ENCODE data around the gene DMAC2.
"Not testable (repeated sequence)": the region's sequence is repeated elsewhere in the genome, so short reads cannot be mapped to it uniquely, and the experiment has no call there.

DMAC2 gene

GRCh38 chr19:41422456-41422855 lies 17.3 kb downstream of the DMAC2 start:
- DNase-seq (ENCODE audit: low spot score) = no peak

- DNase-seq (ENCODE audit: low spot score) = no peak
Observed at GRCh38 chr19:41421973-41422372, 17.7 kb downstream of the DMAC2 start.

GRCh38 chr19:41421314-41421713 lies 18.4 kb downstream of the DMAC2 start:
- DNase-seq (ENCODE audit: low spot score) = no peak

- no peak for DNase-seq (ENCODE audit: low spot score)
Observed at GRCh38 chr19:41420101-41420880, 19.4 kb downstream of the DMAC2 start.

GRCh38 chr19:41416194-41416674 lies 23.5 kb downstream of the DMAC2 start:
- no peak for DNase-seq (ENCODE audit: low spot score)

- no peak for DNase-seq (ENCODE audit: low spot score)
Observed at GRCh38 chr19:41415154-41415571, 24.5 kb downstream of the DMAC2 start.

GRCh38 chr19:41414461-41414860 lies 25.3 kb downstream of the DMAC2 start:
- DNase-seq (ENCODE audit: low spot score) = no peak

GRCh38 chr19:41413947-41414346 lies 25.8 kb downstream of the DMAC2 start:
- DNase-seq (ENCODE audit: low spot score) = no peak

GRCh38 chr19:41412953-41413352 lies 26.8 kb downstream of the DMAC2 start:
- DNase-seq (ENCODE audit: low spot score) = no peak

GRCh38 chr19:41411968-41412265 lies 27.8 kb downstream of the DMAC2 start:
- no peak for DNase-seq (ENCODE audit: low spot score)

- DNase-seq (ENCODE audit: low spot score) = no peak
Observed at GRCh38 chr19:41411100-41411967, 28.4 kb downstream of the DMAC2 start.

- no peak for DNase-seq (ENCODE audit: low spot score)
Observed at GRCh38 chr19:41410336-41411054, 29.2 kb downstream of the DMAC2 start.

- DNase-seq (ENCODE audit: low spot score) = no peak
Observed at GRCh38 chr19:41409288-41409687, 30.4 kb downstream of the DMAC2 start.

- DNase-seq (ENCODE audit: low spot score) = not testable (repeated sequence)
Observed at GRCh38 chr19:41408846-41409245, 30.9 kb downstream of the DMAC2 start.

GRCh38 chr19:41408256-41408655 lies 31.5 kb downstream of the DMAC2 start:
- no peak for DNase-seq (ENCODE audit: low spot score)

- DNase-seq (ENCODE audit: low spot score) = no peak
Observed at GRCh38 chr19:41407271-41407670, 32.4 kb downstream of the DMAC2 start.

- DNase-seq (ENCODE audit: low spot score) = no peak
Observed at GRCh38 chr19:41405776-41406175, 33.9 kb downstream of the DMAC2 start.

- no peak for DNase-seq (ENCODE audit: low spot score)
Observed at GRCh38 chr19:41403181-41403970, 36.3 kb downstream of the DMAC2 start.

- DNase-seq (ENCODE audit: low spot score) = no peak
Observed at GRCh38 chr19:41402010-41402409, 37.7 kb downstream of the DMAC2 start.

GRCh38 chr19:41401483-41401882 lies 38.2 kb downstream of the DMAC2 start:
- no peak for DNase-seq (ENCODE audit: low spot score)

- DNase-seq (ENCODE audit: low spot score) = no peak
Observed at GRCh38 chr19:41399525-41399924, 40.2 kb downstream of the DMAC2 start.

GRCh38 chr19:41399091-41399490 lies 40.6 kb downstream of the DMAC2 start:
- DNase-seq (ENCODE audit: low spot score) = no peak

All from CD4-positive, alpha-beta T cell treated with Interleukin-15 for 4 hours (primary cell).